Fibroblast of lung (primary cell): Measurements from ENCODE around the gene PAGR1.

Experiments
- EZH2 ChIP-seq: IDR thresholded peaks from 2 replicates; pipeline ENCODE4 v1.5.1; 2012; ENCODE audit warnings: low read length, control low read depth, mild to moderate bottlenecking; ENCODE audit errors: missing control alignments
- TF ChIP-seq, protein P1 (sequence below), 2 donors: IDR thresholded peaks in 1 of 2; conservative IDR thresholded peaks in 1 of 2; 1 replicate in 1 of 2; 2 replicates in 1 of 2; pipeline ENCODE4 v1.5.1; 2011 to 2012; ENCODE audit warnings: low read length in 2 of 2, control low read depth in 1 of 2, inconsistent platforms in 1 of 2, low read depth in 1 of 2, mild to moderate bottlenecking in 1 of 2

DNA sequence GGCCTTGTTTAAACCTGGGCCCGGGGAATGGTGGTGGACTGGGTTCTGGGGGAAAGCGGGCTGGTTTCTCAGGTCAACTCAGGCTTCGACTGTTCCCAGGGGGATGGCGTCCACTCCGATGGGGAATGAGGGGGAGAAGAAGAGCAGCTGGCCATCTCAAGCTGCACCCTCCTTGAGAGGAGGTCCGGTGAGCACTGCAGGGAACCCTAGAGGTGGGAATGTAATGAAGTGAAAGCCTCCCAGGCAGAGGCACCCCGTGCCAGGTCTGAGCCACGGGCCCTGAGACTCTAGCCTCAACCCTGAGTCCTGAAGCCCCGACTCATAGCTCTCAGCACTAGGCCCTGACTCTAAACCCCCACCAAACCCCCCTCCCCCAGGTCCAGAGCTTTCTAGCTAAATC lies 48.3 kb downstream of the PAGR1 start:
- TF ChIP-seq, protein P1, sequence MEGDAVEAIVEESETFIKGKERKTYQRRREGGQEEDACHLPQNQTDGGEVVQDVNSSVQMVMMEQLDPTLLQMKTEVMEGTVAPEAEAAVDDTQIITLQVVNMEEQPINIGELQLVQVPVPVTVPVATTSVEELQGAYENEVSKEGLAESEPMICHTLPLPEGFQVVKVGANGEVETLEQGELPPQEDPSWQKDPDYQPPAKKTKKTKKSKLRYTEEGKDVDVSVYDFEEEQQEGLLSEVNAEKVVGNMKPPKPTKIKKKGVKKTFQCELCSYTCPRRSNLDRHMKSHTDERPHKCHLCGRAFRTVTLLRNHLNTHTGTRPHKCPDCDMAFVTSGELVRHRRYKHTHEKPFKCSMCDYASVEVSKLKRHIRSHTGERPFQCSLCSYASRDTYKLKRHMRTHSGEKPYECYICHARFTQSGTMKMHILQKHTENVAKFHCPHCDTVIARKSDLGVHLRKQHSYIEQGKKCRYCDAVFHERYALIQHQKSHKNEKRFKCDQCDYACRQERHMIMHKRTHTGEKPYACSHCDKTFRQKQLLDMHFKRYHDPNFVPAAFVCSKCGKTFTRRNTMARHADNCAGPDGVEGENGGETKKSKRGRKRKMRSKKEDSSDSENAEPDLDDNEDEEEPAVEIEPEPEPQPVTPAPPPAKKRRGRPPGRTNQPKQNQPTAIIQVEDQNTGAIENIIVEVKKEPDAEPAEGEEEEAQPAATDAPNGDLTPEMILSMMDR (conservative IDR thresholded peaks at IDR 0.05 in 1 of 2, IDR thresholded peaks at IDR 0.05 in 1 of 2; ENCODE audit: low read depth in 1 of 2, low read length in 2 of 2): no peak
- TF ChIP-seq EZH2: no peak
